H1 (cell line): ENCODE measurements around the gene FGF21. TPM values are rescaled to one million over a fixed set of nuclear protein-coding genes. Genes with fewer than 3 reads are reported as not detected.

Experiments used
- CHD2 ChIP-seq: IDR thresholded peaks from 2 replicates; pipeline ENCODE4 v1.6.1; 2012; ENCODE audit warnings: low read length, improper control_type of control experiment
- CTBP2 ChIP-seq: IDR thresholded peaks from 2 replicates; pipeline ENCODE4 v1.7.0; 2011; ENCODE audit warnings: borderline replicate concordance, mild to moderate bottlenecking, moderate library complexity, mixed read lengths, low read length; ENCODE audit not compliant: insufficient read depth, insufficient read length
- PHF8 ChIP-seq: fragments of 200-600 bp; sonication (generic); conservative IDR thresholded peaks from 2 replicates; pipeline ENCODE4 v1.7.1; 2012; ENCODE audit warnings: low read depth, mild to moderate bottlenecking, inconsistent platforms, low read length, moderate library complexity
- POLR2A ChIP-seq, 2 experiments: IDR thresholded peaks; 1 replicate in 1 of 2; 2 replicates in 1 of 2; pipeline ENCODE4 v1.6.1; 2011; ENCODE audit warnings: low read depth in 2 of 2, low read length in 2 of 2, mild to moderate bottlenecking in 2 of 2; ENCODE audit errors: control extremely low read depth in 1 of 2
- POLR2AphosphoS5 ChIP-seq: IDR thresholded peaks from 2 replicates; pipeline ENCODE4 v1.6.1; 2011; ENCODE audit warnings: low read depth, low read length
- RNF2 ChIP-seq: fragments of 200-900, 300-1000 bp; sonication (generic); IDR thresholded peaks from 2 replicates; pipeline ENCODE4 v1.7.1; 2016; ENCODE audit warnings: borderline replicate concordance, low read depth, mild to moderate bottlenecking, antibody characterized with exemption, low read length; ENCODE audit not compliant: poor library complexity, severe bottlenecking; ENCODE audit errors: missing control alignments
- SIN3A ChIP-seq, 2 experiments: IDR thresholded peaks in 1 of 2; conservative IDR thresholded peaks in 1 of 2; 2 replicates each; pipeline ENCODE4 v1.6.1; 2011 to 2012; ENCODE audit warnings: low read length in 2 of 2, improper control_type of control experiment in 1 of 2, low read depth in 1 of 2, mild to moderate bottlenecking in 1 of 2
- SP1 ChIP-seq: IDR thresholded peaks from 2 replicates; pipeline ENCODE4 v1.6.1; 2011; ENCODE audit warnings: low read depth, low read length
- SUZ12 ChIP-seq: fragments of 200-600 bp; sonication (generic); IDR thresholded peaks from 2 replicates; pipeline ENCODE4 v1.6.1; 2012; ENCODE audit warnings: mild to moderate bottlenecking, inconsistent platforms, low read length, moderate library complexity, mixed read lengths
- YY1 ChIP-seq: IDR thresholded peaks from 2 replicates; pipeline ENCODE4 v1.6.1; 2011; ENCODE audit warnings: low read depth, mild to moderate bottlenecking, low read length
- polyA plus RNA-seq, 7 experiments: library from polyadenylated mRNA; depleted of rRNA in 3 of 7; stranded (reverse) in 5 of 7; unstranded in 2 of 7; fragments of >200 nt in 5 of 7; fragments of 200-250 nt in 2 of 7; gene quantifications; 1 replicate in 5 of 7; 2 replicates in 1 of 7; 4 replicates in 1 of 7; pipeline versions ENCODE4 v1.2.1 to v1.2.3, GENCODE V29; 2011 to 2013; ENCODE audit warnings: missing spikeins in 2 of 7, mixed read lengths in 2 of 7
- total RNA-seq: library from RNA; stranded (reverse); fragmentation: NEBNext Ultra II Directional; extraction: Animal tissue kit (Norgen Biotek cat#: 25700); gene quantifications from 2 replicates; pipeline ENCODE4 v1.2.1, GENCODE V29; 2021
- TF ChIP-seq, protein P1 (sequence below): fragments of 300-600 bp; sonication (generic); IDR thresholded peaks from 2 replicates; pipeline ENCODE4 v1.7.1; 2012; ENCODE audit warnings: low read length, moderate library complexity, mild to moderate bottlenecking, inconsistent platforms; ENCODE audit not compliant: insufficient replicate concordance

The FGF21 gene
- total and polyA plus RNA-seq, 2 of the 8 experiments (the other 6 are each of a cell fraction or from before 2014, with no cell fraction given) = 0.48 to 0.80 TPM

DNA sequence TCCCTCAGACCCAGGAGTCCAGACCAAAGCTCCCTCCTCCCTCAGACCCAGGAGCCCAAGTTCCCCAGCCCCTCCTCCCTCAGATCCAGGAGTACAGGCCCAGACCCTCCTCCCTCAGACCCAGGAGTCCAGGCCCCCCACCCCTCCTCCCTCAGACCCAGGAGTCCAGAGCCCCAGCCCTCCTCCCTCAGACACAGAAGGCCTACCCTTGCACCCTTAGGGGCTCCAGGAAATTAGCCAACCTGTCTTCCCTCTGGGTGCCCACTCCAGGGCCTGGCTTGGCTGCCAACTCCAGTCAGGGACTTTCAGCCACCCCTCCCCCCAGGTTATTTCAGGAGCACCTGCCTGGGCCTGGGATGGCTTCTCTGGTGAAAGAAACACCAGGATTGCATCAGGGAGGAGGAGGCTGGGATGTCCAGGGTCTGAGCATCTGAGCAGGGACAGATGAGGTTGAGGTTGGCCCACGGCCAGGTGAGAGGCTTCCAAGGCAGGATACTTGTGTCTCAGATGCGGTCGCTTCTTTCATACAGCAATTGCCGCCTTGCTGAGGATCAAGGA, at the start of gene FGF21 (continued):
- TF ChIP-seq, protein P1, sequence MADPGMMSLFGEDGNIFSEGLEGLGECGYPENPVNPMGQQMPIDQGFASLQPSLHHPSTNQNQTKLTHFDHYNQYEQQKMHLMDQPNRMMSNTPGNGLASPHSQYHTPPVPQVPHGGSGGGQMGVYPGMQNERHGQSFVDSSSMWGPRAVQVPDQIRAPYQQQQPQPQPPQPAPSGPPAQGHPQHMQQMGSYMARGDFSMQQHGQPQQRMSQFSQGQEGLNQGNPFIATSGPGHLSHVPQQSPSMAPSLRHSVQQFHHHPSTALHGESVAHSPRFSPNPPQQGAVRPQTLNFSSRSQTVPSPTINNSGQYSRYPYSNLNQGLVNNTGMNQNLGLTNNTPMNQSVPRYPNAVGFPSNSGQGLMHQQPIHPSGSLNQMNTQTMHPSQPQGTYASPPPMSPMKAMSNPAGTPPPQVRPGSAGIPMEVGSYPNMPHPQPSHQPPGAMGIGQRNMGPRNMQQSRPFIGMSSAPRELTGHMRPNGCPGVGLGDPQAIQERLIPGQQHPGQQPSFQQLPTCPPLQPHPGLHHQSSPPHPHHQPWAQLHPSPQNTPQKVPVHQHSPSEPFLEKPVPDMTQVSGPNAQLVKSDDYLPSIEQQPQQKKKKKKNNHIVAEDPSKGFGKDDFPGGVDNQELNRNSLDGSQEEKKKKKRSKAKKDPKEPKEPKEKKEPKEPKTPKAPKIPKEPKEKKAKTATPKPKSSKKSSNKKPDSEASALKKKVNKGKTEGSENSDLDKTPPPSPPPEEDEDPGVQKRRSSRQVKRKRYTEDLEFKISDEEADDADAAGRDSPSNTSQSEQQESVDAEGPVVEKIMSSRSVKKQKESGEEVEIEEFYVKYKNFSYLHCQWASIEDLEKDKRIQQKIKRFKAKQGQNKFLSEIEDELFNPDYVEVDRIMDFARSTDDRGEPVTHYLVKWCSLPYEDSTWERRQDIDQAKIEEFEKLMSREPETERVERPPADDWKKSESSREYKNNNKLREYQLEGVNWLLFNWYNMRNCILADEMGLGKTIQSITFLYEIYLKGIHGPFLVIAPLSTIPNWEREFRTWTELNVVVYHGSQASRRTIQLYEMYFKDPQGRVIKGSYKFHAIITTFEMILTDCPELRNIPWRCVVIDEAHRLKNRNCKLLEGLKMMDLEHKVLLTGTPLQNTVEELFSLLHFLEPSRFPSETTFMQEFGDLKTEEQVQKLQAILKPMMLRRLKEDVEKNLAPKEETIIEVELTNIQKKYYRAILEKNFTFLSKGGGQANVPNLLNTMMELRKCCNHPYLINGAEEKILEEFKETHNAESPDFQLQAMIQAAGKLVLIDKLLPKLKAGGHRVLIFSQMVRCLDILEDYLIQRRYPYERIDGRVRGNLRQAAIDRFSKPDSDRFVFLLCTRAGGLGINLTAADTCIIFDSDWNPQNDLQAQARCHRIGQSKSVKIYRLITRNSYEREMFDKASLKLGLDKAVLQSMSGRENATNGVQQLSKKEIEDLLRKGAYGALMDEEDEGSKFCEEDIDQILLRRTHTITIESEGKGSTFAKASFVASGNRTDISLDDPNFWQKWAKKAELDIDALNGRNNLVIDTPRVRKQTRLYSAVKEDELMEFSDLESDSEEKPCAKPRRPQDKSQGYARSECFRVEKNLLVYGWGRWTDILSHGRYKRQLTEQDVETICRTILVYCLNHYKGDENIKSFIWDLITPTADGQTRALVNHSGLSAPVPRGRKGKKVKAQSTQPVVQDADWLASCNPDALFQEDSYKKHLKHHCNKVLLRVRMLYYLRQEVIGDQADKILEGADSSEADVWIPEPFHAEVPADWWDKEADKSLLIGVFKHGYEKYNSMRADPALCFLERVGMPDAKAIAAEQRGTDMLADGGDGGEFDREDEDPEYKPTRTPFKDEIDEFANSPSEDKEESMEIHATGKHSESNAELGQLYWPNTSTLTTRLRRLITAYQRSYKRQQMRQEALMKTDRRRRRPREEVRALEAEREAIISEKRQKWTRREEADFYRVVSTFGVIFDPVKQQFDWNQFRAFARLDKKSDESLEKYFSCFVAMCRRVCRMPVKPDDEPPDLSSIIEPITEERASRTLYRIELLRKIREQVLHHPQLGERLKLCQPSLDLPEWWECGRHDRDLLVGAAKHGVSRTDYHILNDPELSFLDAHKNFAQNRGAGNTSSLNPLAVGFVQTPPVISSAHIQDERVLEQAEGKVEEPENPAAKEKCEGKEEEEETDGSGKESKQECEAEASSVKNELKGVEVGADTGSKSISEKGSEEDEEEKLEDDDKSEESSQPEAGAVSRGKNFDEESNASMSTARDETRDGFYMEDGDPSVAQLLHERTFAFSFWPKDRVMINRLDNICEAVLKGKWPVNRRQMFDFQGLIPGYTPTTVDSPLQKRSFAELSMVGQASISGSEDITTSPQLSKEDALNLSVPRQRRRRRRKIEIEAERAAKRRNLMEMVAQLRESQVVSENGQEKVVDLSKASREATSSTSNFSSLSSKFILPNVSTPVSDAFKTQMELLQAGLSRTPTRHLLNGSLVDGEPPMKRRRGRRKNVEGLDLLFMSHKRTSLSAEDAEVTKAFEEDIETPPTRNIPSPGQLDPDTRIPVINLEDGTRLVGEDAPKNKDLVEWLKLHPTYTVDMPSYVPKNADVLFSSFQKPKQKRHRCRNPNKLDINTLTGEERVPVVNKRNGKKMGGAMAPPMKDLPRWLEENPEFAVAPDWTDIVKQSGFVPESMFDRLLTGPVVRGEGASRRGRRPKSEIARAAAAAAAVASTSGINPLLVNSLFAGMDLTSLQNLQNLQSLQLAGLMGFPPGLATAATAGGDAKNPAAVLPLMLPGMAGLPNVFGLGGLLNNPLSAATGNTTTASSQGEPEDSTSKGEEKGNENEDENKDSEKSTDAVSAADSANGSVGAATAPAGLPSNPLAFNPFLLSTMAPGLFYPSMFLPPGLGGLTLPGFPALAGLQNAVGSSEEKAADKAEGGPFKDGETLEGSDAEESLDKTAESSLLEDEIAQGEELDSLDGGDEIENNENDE = no peak
- no peak for TF ChIP-seq PHF8
- TF ChIP-seq SP1 = 0 out of 2 replicates have a peak, but pooled peaks have one; percentile 22
- TF ChIP-seq CTBP2 = no peak
- no peak for TF ChIP-seq CHD2
- TF ChIP-seq SUZ12 = no peak
- no peak for TF ChIP-seq RNF2
- TF ChIP-seq SIN3A (conservative IDR thresholded peaks at IDR 0.05 in 1 of 2, IDR thresholded peaks at IDR 0.05 in 1 of 2; ENCODE audit: low read depth in 1 of 2, low read length in 2 of 2) = no peak
- TF ChIP-seq POLR2AphosphoS5 = no peak
- TF ChIP-seq POLR2A (IDR thresholded peaks at IDR 0.05; ENCODE audit: control extremely low read depth in 1 of 2, low read depth in 2 of 2, low read length in 2 of 2) = no peak
- TF ChIP-seq YY1 = no peak
